ENCODE measurements around the gene STARD5.

Gene STARD5

DNA sequence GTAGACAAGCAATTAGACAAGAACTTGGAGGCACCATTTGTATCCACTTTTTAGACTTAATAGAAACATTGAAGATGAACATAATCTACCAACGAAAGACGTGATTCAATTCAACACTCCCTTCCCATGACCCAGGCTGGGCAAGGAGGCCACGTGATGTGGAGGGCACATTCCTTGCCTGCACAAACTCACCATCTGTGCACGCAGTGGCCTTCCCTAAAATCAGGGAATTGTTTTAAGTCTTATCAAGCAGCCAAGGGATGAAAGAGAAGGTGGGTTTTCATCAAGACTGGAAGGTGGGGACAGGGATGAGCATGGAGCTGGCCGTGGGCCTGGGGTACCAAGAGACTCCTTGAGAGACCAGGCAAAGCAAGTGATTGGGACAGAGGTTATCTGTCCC, 13.5 kb downstream of the STARD5 start:
- DNase-seq = no peak

DNA sequence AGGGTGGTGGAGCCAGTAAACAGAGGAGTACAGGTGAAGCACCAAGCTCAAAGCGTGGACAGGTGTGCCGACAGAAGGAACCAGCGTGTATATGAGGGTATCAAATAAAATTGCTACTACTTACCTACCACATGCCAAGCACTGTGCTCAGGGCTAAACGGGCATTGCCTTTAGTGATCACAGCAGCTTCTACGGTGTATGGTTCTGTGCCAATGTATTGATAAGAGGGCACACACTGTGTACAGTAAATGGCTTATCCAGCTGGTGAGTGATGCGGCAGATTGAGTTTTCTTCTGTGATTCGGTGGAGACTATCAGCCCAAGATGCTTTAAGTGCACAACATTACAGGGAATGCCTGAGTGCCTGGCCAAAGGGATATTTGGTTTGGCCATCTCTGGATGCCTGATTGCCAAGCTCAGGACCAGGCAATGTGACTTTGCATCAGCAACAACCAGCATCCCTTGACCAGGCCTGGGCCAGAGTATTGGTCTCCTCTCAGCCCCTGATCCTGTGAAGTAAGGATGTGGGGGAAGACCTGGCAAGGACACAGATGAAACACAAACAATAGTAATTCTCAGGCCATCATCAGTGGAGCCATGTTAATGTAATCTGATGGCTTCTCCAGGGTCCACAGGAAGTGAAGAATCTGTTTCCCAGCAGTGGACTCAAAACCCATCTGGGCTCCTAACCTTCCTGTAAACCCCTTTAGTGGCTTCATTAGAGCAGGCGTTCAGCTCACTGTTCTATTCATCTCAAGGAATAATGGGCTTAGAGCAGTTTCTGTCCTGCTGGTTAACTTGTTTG, 14.1 kb downstream of the STARD5 start:
- DNase-seq = no peak

DNA sequence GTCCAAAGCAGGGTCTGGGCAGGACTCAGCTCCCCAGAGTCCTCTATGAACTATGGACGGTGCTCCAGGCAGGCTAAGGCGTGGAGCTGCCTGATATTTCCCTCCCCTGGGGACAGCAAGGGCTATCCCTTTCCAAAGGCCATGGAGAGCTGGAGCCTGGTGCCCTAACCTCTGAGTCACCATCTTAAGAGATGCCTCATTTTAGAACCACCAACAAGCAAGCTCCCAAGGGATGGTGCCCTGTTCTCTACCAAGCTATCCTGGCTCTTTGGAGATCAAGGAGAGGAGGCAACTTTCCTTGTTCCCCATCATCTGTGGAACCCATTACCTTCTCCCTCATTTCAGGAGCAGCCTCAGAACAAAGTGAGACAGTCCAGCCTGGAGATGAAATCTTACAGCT, 15.7 kb downstream of the STARD5 start:
- DNase-seq = no peak

DNA sequence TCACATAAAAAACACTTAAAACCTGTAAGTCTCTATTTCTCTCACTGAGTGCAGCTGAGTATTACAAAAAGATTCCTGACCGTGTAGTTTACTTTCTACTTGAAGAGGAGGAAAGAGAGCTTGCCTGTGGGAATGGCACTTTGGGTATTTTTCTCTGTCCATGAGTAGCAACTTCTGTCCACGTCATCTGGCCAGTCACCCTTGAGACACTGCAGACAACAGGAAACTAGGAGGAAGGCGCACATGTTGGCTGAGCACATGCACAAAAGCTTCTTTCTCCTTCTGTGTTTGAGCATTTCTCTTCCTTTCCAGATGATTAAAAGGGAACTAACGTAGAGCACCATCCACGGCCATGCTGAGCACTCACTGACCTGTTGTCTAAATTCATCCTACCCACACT, 19.7 kb downstream of the STARD5 start:
- DNase-seq = peak in 1 of 2 donors; percentile 52

DNA sequence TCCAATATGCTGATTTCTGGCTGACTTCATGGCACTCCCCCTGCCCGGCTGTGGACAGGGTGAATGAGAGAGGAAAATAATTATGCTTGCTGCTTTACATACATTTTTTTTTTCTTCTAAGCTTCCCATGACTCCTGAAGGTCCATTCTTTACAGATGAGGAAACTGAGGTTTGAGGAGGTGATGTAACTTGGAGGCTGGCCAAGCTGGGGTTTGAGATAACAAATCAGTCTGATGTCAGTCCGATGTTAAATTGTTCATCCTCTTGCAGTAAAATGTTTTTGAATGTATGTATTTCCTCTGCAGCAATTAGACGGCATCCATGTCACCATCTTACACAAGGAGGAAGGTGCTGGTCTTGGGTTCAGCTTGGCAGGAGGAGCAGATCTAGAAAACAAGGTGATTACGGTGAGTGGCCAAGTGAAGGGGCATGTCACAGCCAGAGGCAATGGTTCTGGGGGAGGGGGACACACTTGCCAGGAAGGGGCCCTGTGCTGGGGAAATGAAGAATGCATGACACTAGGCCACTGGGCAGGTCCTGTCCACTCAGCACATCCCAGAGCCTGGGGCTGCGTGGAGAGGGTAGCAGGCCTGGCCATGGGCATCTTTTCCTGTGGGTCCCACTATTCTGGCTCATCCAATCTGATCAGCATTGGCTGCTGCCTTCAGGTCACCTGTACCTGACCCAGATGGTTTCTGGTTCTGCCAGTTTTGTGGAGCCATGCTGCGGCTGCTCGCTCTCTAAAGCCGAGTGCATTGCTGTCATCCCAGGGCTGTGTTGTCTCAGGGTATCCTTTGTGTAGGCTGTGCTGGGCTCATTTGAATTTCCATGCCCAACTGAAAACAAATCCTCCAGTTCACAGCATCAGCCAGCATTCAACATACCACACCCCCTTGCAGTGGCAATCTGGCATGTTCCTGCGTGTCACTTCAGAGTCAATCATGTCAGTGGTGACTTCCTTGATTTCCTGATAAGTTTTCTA, 20.4 kb downstream of the STARD5 start:
- DNase-seq = no peak

DNA sequence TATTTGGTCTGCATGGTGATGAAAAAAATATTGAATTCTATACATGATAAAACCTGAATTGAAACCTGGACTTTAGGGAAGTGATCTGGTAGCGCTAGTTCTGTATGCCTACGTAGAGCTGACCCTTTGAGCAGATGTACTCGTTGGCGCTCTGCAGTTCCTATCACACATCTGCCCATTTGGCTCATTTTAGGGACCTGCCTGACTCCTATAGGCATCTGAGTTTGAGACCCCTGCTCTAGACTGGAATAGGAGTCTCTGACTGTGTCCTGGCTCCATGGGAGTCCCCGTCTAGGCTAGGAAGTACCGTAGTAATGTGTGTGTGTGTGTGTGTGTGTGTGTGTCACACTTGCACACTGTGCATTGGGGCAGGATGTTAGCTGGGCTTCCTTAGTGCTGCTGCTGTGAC, 21.2 kb downstream of the STARD5 start:
- DNase-seq = peak in 1 of 2 donors; percentile 43

DNA sequence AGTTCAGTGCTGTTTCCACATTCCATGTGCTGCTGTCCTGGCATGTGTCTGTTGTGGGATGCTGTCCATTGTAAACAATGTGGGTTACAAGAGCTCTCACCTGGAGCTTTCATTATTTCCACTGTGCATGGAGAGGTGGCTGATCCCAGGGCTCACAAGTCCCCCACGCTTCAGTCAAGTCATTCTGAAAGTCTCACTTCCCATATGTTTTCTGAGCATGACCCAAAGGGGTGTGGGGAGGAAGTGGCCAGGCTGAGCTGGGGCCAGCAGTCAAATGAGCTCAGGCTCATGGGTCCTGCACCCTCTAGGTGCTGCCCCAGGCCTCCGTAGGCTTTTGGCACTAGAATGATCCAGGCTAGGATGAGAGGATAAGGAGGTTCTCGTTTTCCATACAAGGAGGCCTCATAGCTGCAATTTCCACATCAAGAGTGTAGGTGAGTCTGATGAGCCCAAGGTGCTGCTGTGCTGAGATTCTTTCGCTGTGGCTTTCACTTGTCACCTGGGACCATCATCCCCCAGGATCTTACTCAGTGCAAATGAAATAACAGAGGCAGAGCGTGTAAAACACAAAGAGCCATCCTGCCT, 22.0 kb downstream of the STARD5 start:
- peak; percentile 31 to 64 for DNase-seq

DNA sequence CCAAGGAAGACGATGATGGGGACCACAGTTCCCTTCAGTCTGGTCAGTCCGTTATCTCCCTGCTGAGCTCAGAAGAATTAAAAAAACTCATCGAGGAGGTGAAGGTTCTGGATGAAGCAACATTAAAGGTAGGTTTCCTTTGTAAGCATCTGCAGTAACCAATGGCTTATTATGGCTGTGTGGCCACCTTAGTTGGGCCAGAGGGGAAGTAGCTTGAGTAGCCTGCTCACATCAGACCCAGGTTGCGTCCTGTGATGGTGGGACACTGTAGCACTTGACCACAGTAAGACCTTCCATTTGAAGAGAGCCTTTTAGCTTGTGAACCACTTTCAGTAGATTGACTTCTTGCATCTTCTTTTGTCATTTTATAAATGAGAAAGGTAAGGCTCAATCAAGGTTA, 22.6 kb downstream of the STARD5 start:
- no peak for DNase-seq

DNA sequence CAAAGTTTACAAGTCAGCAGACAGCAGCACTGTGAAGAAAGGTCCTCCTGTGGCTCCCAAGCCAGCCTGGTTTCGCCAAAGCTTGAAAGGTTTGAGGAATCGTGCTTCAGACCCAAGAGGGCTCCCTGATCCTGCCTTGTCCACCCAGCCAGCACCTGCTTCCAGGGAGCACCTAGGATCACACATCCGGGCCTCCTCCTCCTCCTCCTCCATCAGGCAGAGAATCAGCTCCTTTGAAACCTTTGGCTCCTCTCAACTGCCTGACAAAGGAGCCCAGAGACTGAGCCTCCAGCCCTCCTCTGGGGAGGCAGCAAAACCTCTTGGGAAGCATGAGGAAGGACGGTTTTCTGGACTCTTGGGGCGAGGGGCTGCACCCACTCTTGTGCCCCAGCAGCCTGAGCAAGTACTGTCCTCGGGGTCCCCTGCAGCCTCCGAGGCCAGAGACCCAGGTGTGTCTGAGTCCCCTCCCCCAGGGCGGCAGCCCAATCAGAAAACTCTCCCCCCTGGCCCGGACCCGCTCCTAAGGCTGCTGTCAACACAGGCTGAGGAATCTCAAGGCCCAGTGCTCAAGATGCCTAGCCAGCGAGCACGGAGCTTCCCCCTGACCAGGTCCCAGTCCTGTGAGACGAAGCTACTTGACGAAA, 24.2 kb downstream of the STARD5 start:
- no peak for DNase-seq

DNA sequence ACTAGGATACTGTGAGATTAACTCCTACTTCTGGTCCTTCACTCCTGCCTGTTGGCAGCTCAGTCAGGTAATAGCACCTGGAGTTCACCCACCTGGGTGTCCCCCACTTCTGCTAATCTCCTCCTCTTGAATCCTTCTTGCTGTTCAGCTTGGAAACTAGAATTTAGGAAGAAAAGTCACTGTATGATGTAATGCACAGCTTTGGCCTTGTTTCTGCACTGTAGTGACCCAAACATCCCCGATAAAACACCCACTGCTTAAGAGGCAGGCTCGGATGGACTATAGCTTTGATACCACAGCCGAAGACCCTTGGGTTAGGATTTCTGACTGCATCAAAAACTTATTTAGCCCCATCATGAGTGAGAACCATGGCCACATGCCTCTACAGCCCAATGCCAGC, 24.8 kb downstream of the STARD5 start:
- no peak for DNase-seq

DNA sequence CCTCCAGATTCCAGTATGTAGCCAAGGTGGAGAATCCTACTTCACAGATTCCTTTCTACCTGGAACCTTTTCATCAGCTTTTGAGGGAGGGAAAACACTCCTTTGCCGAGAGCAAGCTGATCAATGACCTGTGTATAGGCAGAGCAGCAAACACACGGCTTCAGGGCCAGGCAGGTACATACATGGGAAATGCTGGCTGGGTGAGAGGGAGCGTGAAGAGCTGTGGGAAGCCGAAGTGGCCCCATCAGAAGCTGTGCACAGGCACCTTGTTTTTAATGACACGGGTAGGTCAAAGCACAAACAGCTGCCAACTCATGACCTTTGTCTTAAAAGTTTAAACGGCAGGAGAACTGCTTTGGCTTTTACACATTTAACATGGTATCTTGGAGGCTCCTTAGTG, 25.3 kb downstream of the STARD5 start:
- DNase-seq = no peak

DNA sequence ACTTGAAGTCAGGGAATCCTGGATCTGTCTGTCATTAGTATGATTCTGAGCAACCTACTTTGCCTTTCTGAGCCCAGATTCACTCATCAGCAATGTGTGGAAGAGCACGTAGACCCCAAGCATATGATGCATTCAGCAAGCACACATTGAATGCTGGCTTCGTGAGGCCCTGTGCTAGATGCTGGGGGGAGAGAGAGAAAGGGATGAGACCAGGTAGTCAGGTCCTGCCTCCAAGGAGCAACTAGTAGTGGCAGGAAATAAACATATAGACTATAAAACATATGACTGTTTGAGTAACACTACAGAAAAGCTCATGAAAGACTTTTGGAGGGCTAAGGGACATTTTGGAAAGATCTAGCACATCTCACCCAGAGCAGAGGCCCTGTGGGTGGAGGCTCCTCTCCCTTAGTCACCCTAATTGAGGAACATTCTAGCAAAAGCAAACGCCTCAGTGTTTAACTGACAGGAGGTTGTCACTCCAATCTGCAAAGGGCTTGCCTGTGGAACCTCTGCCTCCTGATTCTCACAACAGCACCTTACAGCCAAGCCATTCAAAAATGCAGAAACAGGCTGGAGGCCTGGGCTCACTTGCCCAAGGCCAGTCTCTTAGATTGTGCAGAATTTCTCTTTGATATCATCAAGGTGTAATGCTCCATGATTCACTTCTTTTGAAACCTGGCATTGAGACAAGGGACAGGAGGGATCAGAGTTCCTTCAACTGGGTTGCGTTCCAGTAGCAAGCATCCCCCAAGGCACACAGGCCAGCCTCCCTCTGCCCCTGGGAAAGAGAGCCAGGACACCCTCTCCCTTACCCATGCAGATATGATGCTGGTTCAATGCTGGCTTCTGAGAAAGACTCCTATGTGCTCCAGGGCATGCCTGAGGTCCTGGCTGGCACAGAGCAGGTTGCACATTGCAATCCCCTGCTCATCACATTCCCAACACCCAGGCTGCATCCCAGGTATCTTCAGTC, 26.1 kb downstream of the STARD5 start:
- DNase-seq = peak in 1 of 2 donors; percentile 24

DNA sequence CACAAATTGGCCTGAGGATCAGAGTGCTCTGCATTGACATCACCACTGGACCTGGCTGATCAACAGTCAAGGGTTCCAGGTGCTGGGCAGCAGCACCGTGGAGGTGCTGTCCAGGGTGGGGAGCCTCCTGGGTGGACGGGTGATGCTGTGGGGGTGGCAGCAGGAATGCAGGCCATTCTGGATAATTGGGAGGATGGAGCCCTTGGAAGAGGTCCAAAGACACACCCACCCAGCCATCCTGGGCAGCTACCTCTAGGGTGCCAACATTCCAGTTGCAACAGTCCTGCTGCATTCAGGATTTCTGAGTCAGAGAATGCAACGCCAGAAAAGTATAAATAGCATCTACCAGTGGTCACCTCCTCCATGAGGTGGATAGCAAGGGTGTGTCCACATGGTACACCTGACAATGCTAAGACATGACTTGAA, 26.8 kb downstream of the STARD5 start:
- no peak for DNase-seq

DNA sequence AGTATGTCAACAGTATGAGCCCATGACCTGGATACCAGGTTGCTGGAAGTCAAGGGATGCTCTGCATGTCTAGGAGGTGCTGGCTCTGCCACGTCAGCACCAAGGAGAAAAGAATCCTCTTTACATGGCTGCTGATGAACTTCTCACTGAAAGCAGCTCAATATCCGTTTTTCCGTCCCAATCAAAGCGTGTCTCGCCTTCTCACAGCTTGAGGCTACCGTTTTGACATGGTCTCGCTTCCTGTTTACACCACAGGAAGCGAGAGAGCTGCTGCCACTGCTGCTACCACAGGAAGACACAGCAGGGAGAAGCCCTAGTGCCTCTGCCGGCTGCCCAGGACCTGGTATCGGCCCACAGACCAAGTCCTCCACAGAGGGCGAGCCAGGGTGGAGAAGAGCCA, 27.3 kb downstream of the STARD5 start:
- peak; percentile 81 to 83 for DNase-seq

DNA sequence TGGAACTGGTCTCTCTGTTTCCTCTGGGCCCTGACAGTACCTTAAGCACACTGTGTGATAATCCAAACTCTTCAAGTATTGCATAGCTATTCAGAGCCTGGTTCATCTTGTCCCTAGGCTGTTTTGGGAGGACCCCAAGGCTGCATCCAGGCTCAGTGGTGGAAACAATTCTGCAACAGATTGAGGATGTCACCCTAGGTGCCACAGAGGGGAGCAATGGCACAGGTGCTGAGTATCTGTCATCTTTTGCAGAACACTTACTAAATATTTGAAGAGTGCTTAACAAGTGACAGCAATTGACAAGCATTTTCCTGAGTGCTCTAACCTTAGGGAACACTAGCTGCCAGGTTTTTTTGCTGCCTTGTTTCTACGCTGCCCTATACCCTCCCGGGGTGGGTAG, 27.8 kb downstream of the STARD5 start:
- DNase-seq = no peak

DNA sequence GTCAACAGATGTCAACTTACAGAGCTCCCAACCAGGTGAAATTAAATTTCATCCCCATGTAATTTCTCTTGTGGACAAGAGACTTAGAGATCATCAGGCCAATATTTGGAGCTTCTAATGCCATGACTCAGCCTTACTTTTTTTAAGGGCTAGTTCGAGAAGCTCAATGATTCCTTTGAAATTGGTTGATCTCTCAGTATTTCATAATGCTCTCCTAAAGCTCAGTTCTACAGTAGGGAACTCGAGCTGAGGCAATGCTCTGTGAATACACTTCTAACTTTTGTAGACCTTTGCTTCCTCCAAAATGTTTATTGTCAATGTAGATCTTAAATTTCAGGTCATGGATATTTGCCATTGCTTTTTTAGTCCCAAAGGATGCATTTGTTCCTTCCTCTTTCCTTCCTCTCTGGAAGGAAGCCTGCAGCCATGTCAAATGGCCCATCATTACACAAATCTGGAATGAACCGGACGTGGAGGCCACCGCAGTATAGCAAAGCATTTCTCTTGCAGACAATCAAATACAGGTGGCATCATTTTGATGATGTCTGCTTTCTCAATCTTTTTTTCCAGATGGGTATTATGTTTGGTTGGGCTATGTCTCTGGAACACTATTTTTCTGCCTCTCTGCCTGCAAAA, 28.3 kb downstream of the STARD5 start:
- DNase-seq = no peak

DNA sequence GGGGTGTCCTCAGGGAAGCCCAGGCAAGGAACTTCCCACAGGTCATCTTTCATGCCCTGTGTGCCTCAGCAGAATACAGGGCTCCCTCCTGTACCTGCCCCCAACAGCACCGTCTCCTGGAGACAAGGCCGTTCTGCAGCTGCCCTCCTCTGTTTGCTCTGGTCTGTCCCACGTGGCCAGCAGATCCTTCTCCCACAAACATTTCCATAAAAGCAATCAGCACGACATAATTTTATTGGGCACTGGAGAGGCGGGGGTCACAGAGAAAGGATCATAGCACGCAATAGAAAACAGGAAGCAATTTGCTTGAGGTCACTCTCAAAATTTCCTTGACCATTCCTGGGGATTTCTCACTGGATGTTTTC, 29.4 kb downstream of the STARD5 start:
- DNase-seq = peak in 1 of 2 donors; percentile 31

DNA sequence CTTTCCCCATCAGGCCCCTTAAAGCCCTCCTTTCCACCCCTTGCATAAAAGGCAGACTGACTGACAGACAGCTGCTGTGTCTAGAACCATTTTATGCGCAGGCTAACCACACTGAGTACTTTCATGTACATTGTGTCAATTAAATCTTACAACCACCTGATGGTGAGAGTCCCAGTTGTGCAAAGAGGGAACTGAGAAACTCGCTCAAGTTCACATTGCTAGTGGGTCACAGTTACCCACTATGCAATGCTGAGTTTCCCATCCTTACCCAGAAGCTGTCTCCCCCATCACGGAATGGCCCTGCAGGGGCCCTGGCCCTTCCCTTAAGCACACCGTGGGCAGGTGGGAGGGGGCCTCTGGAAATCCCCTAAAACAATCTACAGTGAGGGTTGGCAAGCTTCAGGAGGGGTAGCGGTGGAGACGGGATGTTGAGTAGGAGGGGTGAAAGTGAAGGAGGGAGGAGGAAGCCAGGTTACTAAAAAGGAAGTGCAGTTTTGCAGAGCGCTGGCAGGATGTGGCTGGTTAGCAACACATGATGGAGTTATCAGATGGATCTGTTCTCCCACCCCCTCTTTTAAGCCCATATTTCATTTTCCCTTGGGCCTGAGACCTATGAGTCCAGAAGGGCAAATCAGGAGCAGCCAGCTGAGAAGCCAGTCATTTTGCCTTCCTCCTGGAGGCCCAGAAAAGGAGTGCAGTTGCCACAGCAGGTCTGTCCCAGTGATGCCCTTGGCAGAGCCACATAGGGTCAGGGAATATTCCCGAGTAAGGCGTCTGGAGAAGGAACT, 30.0 kb downstream of the STARD5 start:
- DNase-seq = peak; percentile 83 to 84

DNA sequence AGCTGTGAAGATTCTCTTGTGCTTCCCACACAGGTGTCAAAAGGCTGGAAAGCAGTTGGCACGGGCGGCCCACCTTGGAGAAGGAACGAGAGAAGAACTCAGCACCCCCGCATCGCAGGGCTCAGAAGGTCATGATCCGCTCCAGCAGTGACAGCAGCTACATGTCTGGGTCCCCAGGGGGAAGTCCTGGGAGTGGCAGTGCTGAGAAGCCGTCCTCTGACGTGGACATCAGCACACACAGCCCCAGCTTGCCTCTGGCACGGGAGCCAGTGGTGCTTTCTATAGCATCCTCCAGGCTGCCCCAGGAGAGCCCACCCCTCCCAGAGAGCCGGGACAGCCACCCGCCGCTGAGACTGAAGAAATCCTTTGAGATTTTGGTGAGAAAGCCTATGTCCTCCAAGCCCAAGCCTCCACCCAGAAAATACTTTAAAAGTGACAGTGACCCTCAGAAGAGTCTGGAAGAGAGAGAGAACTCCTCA, 31.4 kb downstream of the STARD5 start:
- peak; percentile 62 to 87 for DNase-seq

DNA sequence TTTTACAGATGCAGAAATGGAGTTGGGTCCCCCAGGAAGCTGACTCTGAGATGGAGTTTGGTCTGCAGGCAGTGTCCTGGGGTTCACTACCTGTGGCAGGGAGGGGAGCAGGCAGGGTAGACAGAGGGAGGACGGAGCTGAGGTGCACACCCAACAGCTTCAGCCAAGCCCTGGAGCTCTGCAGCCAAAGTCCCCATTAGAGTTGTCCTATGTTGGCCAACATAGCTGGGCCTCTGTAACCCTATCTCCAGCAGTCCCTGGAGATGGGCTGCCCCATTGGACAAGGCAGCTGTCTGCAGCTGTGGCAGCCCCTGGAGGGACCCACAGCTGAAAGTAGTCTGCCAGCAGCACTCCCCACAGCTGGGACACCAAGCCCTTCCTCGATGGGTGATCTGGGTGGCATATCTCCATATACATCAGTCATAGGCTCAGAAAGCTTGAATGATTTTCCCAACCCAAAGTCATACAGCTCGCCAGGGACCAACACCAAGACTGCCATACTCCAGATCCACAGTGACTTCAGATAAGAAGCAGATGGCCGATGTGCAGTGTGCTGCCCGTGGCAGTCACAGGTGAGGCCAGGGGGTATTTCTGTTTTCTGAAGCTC, 31.9 kb downstream of the STARD5 start:
- no peak for DNase-seq

All from CD4-positive, alpha-beta T cell treated with Interleukin-1 beta for 1 hour (primary cell).